T-helper 1 cell treated with Interleukin-12 subunit alpha and Interleukin-12 subunit beta and Interleukin-4 antibody, amounts not matched to agents 30 ng/mL and 1 ng/mL, for 36 hours (primary cell): ENCODE measurements around the gene CNDP2. TPM values are rescaled to one million over a fixed set of nuclear protein-coding genes. Genes with fewer than 3 reads are reported as not detected.
"Not testable (repeated sequence)": the region's sequence is repeated elsewhere in the genome, so short reads cannot be mapped to it uniquely, and the experiment has no call there.

Experiments
- intact Hi-C: fragments of 100-400 bp; cut with micrococcal nuclease; formaldehyde crosslinking; loops from one replicate; pipeline ENCODE4 v1.15.1; 2024
- total RNA-seq: library from RNA; stranded (reverse); gene quantifications from 2 replicates; pipeline ENCODE4 v1.2.3, GENCODE V29; 2022

The CNDP2 gene
- total RNA-seq, 1 donor from 2014 or later, result 151 TPM

GRCh38 chr18:74516271-74517235 lies 20.4 kb downstream of the CNDP2 start:
- intact Hi-C loops, result no loop called here

GRCh38 chr18:74517236-74517630 lies 21.1 kb downstream of the CNDP2 start:
- intact Hi-C loops, result no loop called here

DNA sequence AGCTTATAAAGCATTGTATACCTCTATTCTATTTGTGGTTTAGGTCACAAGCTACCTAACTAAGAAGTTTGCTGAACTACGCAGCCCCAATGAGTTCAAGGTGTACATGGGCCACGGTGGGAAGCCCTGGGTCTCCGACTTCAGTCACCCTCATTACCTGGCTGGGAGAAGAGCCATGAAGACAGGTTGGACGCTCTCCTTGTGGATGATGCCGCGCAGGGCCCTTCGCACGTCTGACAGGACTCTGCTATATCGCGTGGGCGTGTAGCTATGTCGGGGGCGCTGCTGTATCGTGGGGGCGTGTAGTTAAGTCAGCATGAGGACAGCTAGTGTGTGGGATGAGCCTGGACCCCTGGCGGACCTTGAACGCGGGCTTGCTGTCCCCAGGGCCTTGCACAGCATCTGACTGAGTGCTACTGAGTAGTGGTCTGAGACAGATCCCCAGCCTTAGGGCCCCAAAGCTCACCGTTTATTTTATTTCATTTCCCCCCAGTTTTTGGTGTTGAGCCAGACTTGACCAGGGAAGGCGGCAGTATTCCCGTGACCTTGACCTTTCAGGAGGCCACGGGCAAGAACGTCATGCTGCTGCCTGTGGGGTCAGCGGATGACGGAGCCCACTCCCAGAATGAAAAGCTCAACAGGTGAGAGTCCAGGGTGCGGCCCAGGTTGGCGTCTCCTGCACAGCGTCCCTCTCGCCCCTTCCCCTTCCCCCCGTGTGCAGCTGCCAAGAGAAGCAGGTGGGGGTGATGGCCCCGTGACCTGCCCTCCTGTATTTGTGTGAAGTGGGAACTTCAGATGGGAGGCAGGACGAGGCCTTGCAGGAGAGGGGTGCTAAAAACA lies 22.5 kb downstream of the CNDP2 start:
- intact Hi-C loops, result no loop called here

GRCh38 chr18:74519320-74520095 lies 23.3 kb downstream of the CNDP2 start:
- intact Hi-C loops, result no loop called here

DNA sequence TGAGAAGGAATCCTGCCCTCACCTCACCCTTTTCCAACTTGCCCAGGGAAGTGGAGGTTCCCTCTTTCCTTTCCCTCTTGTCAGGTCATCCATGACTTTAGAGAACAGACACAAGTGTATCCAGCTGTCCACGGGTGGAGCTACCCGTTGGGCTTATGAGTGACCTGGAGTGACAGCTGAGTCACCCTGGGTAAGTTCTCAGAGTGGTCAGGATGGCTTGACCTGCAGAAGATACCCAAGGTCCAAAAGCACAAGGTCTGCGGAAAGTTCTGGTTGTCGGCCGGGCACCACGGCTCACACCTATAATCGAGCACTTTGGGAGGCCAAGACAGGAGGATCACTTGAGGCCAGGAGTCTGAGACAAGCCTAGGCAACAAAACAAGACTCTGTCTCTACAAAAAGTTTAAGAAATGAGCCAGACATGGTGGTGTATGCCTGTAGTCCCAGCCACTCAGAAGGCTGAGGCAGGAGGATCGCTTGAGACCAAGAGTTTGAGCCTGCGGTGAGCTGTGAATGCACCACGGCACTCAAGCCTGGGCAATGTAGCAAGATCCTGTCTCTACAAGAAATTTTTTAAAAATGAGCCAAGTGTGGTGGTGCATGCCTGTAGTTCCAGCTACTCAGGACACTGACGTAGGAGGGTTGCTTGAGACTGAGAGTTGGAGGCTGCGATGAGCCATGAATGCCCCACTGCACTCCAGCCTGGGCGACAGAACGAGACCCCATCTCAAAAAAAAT lies 24.1 kb downstream of the CNDP2 start:
- intact Hi-C loops, result no loop called here

- intact Hi-C loops, result no loop called here
These were observed 25.0 kb downstream of the CNDP2 start for GRCh38 chr18:74521068-74521725.

DNA sequence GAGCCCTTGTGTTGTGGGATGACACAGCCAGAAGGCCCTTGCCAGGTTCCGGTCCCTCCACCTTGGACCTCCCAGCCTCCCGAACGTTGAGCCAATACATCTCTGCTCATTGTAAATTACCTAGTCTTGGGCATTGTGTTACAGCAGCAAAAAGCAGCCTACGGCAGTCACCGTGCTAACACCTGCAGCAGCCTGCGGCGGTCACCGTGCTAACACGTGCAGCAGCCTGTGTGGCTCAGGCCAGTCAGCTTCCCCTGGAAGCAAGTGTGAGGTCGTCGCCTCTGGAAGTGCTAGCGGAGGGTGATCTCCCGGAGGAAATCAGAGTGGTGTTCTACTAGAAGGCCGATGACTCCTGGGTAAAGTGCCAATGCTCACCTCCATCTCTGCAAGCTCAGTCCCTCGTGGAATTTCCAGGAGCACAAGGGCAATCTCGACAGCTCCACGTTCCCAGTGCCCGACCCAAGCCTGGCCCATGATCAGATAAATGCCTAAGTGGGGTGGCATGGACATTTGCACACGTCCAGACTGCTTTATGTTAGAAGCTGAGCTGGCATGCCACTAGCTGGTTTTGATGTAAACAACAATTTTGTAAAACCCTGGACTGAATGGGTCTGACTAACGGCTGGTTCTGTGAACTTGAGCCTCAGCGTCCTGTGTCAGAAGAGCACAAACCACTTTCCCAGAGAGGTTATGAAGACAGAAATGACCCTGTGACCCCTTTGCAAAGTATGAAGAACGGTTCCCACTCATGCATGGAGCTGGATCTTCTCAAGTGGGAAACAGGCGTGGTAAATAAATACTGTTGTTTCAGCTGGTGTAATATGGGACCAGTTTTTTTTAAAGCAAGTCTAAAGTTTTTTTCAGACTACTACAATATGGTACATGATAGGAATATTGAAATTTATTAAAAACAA lies 26.7 kb downstream of the CNDP2 start:
- intact Hi-C loops, result no loop called here

- intact Hi-C loops, result no loop called here
These were observed 27.9 kb downstream of the CNDP2 start for GRCh38 chr18:74524097-74524496.

GRCh38 chr18:74524915-74525314 lies 28.8 kb downstream of the CNDP2 start:
- intact Hi-C loops, result not testable (repeated sequence)

GRCh38 chr18:74525741-74526140 lies 29.6 kb downstream of the CNDP2 start:
- intact Hi-C loops, result no loop called here

- intact Hi-C loops, result no loop called here
These were observed 30.3 kb downstream of the CNDP2 start for GRCh38 chr18:74526488-74526887.

- intact Hi-C loops, result no loop called here
These were observed 32.3 kb downstream of the CNDP2 start for GRCh38 chr18:74528478-74528877.

GRCh38 chr18:74528913-74529312 lies 32.8 kb downstream of the CNDP2 start:
- intact Hi-C loops, result no loop called here

DNA sequence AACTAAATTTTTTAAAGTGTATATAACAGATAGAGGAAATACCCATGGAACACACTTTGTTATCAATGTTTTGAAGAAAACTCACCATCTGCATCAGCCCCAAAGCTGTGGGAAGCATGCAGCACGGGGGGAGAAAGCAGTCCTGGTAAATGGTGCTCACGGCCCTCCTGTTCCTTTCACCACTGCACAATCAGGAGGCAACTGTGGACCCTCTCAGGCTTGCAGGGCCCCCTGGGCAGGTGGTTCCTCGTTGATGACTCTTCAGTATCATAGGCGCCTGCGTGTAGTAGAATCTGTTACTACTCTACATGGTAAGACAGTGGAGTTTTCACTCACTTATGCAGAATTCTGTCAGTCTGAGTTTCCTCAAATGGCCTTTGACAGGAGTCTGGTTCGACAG lies 33.2 kb downstream of the CNDP2 start:
- intact Hi-C loops, result no loop called here

GRCh38 chr18:74529811-74530583 lies 33.8 kb downstream of the CNDP2 start:
- intact Hi-C loops, result no loop called here

DNA sequence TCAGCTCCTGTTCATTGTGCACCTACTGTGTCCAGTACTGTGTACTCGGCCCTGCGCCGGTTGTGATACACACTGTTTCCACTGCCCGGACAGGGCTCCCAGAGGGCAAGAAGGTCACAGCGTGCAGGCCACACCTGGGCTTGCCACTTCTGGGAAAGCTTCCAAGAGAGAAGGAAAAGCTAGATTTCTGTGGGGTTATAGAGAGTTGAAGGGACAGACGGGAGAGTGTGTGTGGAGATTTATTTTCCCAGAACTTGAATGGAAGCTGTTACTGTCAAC lies 34.4 kb downstream of the CNDP2 start:
- intact Hi-C loops, result no loop called here

GRCh38 chr18:74531043-74531442 lies 34.9 kb downstream of the CNDP2 start:
- intact Hi-C loops, result no loop called here

DNA sequence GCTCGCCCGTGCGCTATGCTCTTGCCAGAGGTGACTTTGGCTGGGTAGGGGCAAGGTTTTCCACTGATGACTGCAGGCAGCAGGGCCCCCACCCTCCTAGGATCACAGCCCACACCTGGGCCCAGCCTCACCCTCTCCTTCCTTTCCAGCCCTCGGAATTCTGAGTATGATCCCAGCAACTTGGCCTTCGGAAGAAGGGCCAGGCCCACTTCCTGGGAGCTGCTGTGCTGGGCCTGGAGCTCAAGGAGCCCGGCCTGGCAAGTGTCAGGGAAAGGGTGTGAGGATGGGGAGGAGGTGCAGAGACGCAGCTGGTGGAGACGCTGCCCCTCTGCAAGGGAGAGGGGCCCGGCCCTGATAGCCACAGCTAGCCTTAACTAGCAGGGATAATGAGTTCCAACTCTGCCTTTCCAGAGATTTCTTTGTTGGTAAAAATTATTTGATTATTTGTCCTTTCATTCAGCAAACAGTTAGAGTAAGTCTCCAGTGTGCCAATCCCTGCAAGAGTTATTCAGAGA lies 36.4 kb downstream of the CNDP2 start:
- intact Hi-C loops, result no loop called here
